Activated naive CD4-positive, alpha-beta T cell treated with anti-CD3 and anti-CD28 coated beads for 36 hours (primary cell): ENCODE results near the gene PCDHB9. TPM values are rescaled to one million over a fixed set of nuclear protein-coding genes. Genes with fewer than 3 reads are reported as not detected.
"Not testable (repeated sequence)": the region's sequence is repeated elsewhere in the genome, so short reads cannot be mapped to it uniquely, and the experiment has no call there.

ENCODE experiments used
- CTCF ChIA-PET: fragments of 350-600 bp; sonication (Branson Sonifier 250); formaldehyde crosslinking; loops from one replicate; lab custom pipeline; 2021; ENCODE audit warnings: antibody characterized with exemption; lab: Charles Lee
- DNase-seq: peaks from one replicate; pipeline ENCODE4 v3.0.0-alpha.2; 2020
- H3K27ac Mint-ChIP-seq: one replicate; pipeline ENCODE4 v1.8.0; 2021; ENCODE audit warnings: mild to moderate bottlenecking, mixed read lengths
- H3K27me3 Mint-ChIP-seq: one replicate; pipeline ENCODE4 v1.8.0; 2021; ENCODE audit warnings: low read depth, mixed read lengths
- H3K36me3 Mint-ChIP-seq: one replicate; pipeline ENCODE4 v1.8.0; 2021; ENCODE audit warnings: low read depth, mixed read lengths
- H3K4me1 Mint-ChIP-seq: one replicate; pipeline ENCODE4 v1.8.0; 2021; ENCODE audit warnings: low read depth, mixed read lengths
- H3K4me3 Mint-ChIP-seq: one replicate; pipeline ENCODE4 v1.8.0; 2021; ENCODE audit warnings: mild to moderate bottlenecking, moderate library complexity, mixed read lengths
- H3K9me3 Mint-ChIP-seq: one replicate; pipeline ENCODE4 v1.8.0; 2021; ENCODE audit warnings: mixed read lengths
- intact Hi-C: fragments of 100-400 bp; cut with micrococcal nuclease; formaldehyde crosslinking; loops from one replicate; pipeline ENCODE4 v1.15.1; 2023
- total RNA-seq, 2 experiments: library from RNA; stranded (reverse); gene quantifications; one replicate each; pipeline ENCODE4 v1.2.3, GENCODE V29; 2021

PCDHB9 gene
- total RNA-seq, 2 experiments from 2014 or later, result not detected

DNA sequence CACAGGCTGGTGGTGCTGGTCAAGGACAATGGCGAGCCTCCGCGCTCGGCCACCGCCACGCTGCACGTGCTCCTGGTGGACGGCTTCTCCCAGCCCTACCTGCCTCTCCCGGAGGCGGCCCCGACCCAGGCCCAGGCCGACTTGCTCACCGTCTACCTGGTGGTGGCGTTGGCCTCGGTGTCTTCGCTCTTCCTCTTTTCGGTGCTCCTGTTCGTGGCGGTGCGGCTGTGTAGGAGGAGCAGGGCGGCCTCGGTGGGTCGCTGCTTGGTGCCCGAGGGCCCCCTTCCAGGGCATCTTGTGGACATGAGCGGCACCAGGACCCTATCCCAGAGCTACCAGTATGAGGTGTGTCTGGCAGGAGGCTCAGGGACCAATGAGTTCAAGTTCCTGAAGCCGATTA is 29.1 kb downstream of the PCDHB9 start:
- H3K4me1 Mint-ChIP-seq, H3K4me3 Mint-ChIP-seq, H3K27ac Mint-ChIP-seq, CTCF ChIA-PET, DNase-seq: not testable (repeated sequence)
- Mint-ChIP-seq H3K27me3 (peaks cover 50% of the 10 kb centered on the region), H3K36me3 (peaks cover 14% of the 10 kb centered on the region), H3K9me3 (peaks cover 29% of the 10 kb centered on the region)
- intact Hi-C loops, result loop anchor here (10.0 kb wide), 1 partner anchor 159 kb away; the partner anchor contains the start of genes PCDHGA6 and PCDHGB3

GRCh38 chr5:141223112-141223783 is 36.3 kb downstream of the PCDHB9 start, which contains the start of gene PCDHB14:
Gene PCDHB14, plus strand, starts transcription at chr5:141223343. Its CDS starts 163 bp downstream, at chr5:141223506.
- Mint-ChIP-seq H3K27ac (no peak within 1 kb of the TSS), H3K36me3 (peaks cover 10% of the 10 kb centered on the region), H3K4me1 (peaks cover 4% of the 10 kb centered on the region), H3K4me3 (no peak within 1 kb of the TSS), H3K27me3 (peaks cover 56% of the 10 kb centered on the region), H3K9me3 (peaks cover 18% of the 10 kb centered on the region)
- intact Hi-C loops, result loop anchor here (10.0 kb wide), 1 partner anchor 332 kb away; no protein-coding TSS in a partner anchor
- CTCF ChIA-PET, result interaction anchor here (0.6 to 1.5 kb wide), 7 partner anchors 14 to 201 kb away, joined by 3 to 5 read pairs (median 4); partner anchors contain the start of gene SLC25A2
- DNase-seq, result no peak

DNA sequence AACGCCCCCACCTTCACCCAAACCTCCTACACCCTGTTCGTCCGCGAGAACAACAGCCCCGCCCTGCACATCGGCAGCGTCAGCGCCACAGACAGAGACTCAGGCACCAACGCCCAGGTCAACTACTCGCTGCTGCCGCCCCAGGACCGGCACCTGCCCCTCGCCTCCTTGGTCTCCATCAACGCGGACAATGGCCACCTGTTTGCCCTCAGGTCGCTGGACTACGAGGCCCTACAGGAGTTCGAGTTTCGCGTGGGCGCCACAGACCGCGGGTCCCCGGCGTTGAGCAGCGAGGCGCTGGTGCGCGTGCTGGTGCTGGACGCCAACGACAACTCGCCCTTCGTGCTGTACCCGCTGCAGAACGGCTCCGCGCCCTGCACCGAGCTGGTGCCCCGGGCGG is 37.9 kb downstream of the PCDHB9 start:
- CTCF ChIA-PET, DNase-seq, H3K27ac Mint-ChIP-seq, H3K9me3 Mint-ChIP-seq, H3K4me3 Mint-ChIP-seq, H3K4me1 Mint-ChIP-seq: not testable (repeated sequence)
- Mint-ChIP-seq H3K36me3 (peaks cover 10% of the 10 kb centered on the region), H3K27me3 (peaks cover 50% of the 10 kb centered on the region)
- intact Hi-C loops, result loop anchor here (10.0 kb wide), 1 partner anchor 330 kb away; no protein-coding TSS in a partner anchor

DNA sequence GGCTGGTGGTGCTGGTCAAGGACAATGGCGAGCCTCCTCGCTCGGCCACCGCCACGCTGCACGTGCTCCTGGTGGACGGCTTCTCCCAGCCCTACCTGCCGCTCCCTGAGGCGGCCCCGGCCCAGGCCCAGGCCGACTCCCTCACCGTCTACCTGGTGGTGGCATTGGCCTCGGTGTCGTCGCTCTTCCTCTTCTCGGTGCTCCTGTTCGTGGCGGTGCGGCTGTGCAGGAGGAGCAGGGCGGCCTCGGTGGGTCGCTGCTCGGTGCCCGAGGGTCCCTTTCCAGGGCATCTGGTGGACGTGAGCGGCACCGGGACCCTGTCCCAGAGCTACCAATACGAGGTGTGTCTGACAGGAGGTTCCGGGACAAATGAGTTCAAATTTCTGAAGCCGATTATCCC is 38.5 kb downstream of the PCDHB9 start:
- H3K4me3 Mint-ChIP-seq, H3K4me1 Mint-ChIP-seq, H3K27ac Mint-ChIP-seq, H3K9me3 Mint-ChIP-seq, DNase-seq, CTCF ChIA-PET: not testable (repeated sequence)
- intact Hi-C loops, result loop anchor here (10.0 kb wide), 1 partner anchor 329 kb away; no protein-coding TSS in a partner anchor
- Mint-ChIP-seq H3K36me3 (peaks cover 10% of the 10 kb centered on the region), H3K27me3 (peaks cover 50% of the 10 kb centered on the region)

DNA sequence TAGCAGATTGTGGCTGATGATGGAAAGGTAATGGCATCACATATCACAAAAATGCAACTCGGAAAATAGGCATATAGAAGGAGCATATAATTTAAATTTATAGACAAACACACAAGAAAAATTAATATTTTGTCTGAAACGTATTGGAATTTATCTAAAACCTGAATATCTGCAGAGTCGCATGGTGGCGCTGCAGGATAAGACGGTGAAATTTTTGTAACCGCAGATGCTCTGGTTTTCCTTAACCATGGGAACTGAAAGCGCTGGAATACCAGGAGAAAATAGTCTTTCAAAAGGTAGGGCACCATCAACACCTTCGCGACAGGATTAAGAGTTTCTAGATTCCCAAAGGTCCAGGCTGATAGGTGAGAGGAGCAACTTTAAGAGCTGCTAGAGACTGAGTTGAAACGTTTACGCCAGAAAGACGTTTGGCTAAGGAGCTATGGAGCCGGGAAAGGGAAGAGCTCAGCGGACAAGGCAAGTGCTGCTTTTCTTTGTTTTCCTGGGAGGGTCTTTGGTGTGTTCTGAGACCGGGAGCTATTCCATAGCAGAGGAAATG is 47.2 kb downstream of the PCDHB9 start:
- no peak overlapping the region for H3K4me3 Mint-ChIP-seq
- peaks cover 31% of the 10 kb centered on the region for H3K9me3 Mint-ChIP-seq
- no peak for DNase-seq
- intact Hi-C loops, result no loop called here
- peaks cover 48% of the 10 kb centered on the region for H3K27me3 Mint-ChIP-seq
- CTCF ChIA-PET, result interaction anchor here (1.1 kb wide), 1 partner anchor 11 kb away, joined by 4 read pairs; the partner anchor contains the start of gene PCDHB15
- H3K27ac Mint-ChIP-seq, result no peak overlapping the region
- no peaks in the 10 kb centered on the region for H3K4me1 Mint-ChIP-seq
- peaks cover 12% of the 10 kb centered on the region for H3K36me3 Mint-ChIP-seq

- H3K27ac Mint-ChIP-seq, H3K4me3 Mint-ChIP-seq, DNase-seq, intact Hi-C loops, H3K4me1 Mint-ChIP-seq, CTCF ChIA-PET: not testable (repeated sequence)
- peaks cover 64% of the 10 kb centered on the region for H3K27me3 Mint-ChIP-seq
- H3K36me3 Mint-ChIP-seq, result peaks cover 22% of the 10 kb centered on the region
- H3K9me3 Mint-ChIP-seq, result peaks cover 41% of the 10 kb centered on the region
These were observed 49.0 kb downstream of the PCDHB9 start for GRCh38 chr5:141235922-141236321.

GRCh38 chr5:141236516-141237313 is 49.8 kb downstream of the PCDHB9 start:
- H3K27ac Mint-ChIP-seq, result no peak overlapping the region
- peaks cover 24% of the 10 kb centered on the region for H3K36me3 Mint-ChIP-seq
- intact Hi-C loops, result no loop called here
- no peak for DNase-seq
- no peaks in the 10 kb centered on the region for H3K4me1 Mint-ChIP-seq
- H3K9me3 Mint-ChIP-seq, result peaks cover 42% of the 10 kb centered on the region
- CTCF ChIA-PET, result interaction anchor here (0.6 to 1.2 kb wide), 3 partner anchors 13 to 135 kb away, joined by 3 to 4 read pairs (median 4); partner anchors contain the start of gene PCDHB14
- no peak overlapping the region for H3K4me3 Mint-ChIP-seq
- H3K27me3 Mint-ChIP-seq, result peaks cover 66% of the 10 kb centered on the region

Other genes with a start within 250 kb of the PCDHB9 start
- gene PCDHAC2, start 220.7 kb upstream of the PCDHB9 start, total RNA-seq, result not detected
- gene PCDHB1, start 135.8 kb upstream of the PCDHB9 start, total RNA-seq, result not detected
- not detected for gene PCDHB2, start 92.5 kb upstream of the PCDHB9 start, total RNA-seq
- gene PCDHB3, start 86.7 kb upstream of the PCDHB9 start, total RNA-seq, result not detected
- gene PCDHB4, start 65.3 kb upstream of the PCDHB9 start, total RNA-seq, result not detected
- gene PCDHB5, start 52.0 kb upstream of the PCDHB9 start, total RNA-seq, result not detected
- not detected for gene PCDHB6, start 37.1 kb upstream of the PCDHB9 start, total RNA-seq
- not detected for gene PCDHB7, start 14.5 kb upstream of the PCDHB9 start, total RNA-seq
- not detected for gene PCDHB8, start 9.4 kb upstream of the PCDHB9 start, total RNA-seq
- gene PCDHB16, start 4.8 kb upstream of the PCDHB9 start, total RNA-seq, result not detected
- not detected for gene PCDHB10, start 5.2 kb downstream of the PCDHB9 start, total RNA-seq
- gene PCDHB11, start 12.5 kb downstream of the PCDHB9 start, total RNA-seq, result not detected
- not detected for gene PCDHB12, start 21.6 kb downstream of the PCDHB9 start, total RNA-seq
- not detected for gene PCDHB13, start 26.8 kb downstream of the PCDHB9 start, total RNA-seq
- gene PCDHB14, start 36.2 kb downstream of the PCDHB9 start, total RNA-seq, result not detected
- gene PCDHB15, start 58.2 kb downstream of the PCDHB9 start, total RNA-seq, result not detected
- not detected for gene SLC25A2, start 116.9 kb downstream of the PCDHB9 start, total RNA-seq
- 10 to 100 TPM; 57.0 to 57.9 TPM for gene TAF7, start 133.6 kb downstream of the PCDHB9 start, total RNA-seq
- not detected for gene PCDHGA1, start 143.4 kb downstream of the PCDHB9 start, total RNA-seq
- not detected for gene PCDHGA2, start 151.6 kb downstream of the PCDHB9 start, total RNA-seq
- gene PCDHGA3, start 156.7 kb downstream of the PCDHB9 start, total RNA-seq, result not detected
- gene PCDHGB1, start 162.9 kb downstream of the PCDHB9 start, total RNA-seq, result not detected
- gene PCDHGA4, start 167.9 kb downstream of the PCDHB9 start, total RNA-seq, result not detected
- not detected for gene PCDHGB2, start 172.8 kb downstream of the PCDHB9 start, total RNA-seq
- under 1 TPM in 1 of 2 experiments, not detected in 1; 0.05 TPM for gene PCDHGA5, start 177.0 kb downstream of the PCDHB9 start, total RNA-seq
- gene PCDHGB3, start 183.1 kb downstream of the PCDHB9 start, total RNA-seq, result under 1 TPM in 1 of 2 experiments, not detected in 1; 0.07 TPM
- gene PCDHGA6, start 186.7 kb downstream of the PCDHB9 start, total RNA-seq, result under 1 TPM; 0.05 to 0.07 TPM
- gene PCDHGA7, start 195.6 kb downstream of the PCDHB9 start, total RNA-seq, result not detected
- not detected for gene PCDHGB4, start 200.5 kb downstream of the PCDHB9 start, total RNA-seq
- not detected for gene PCDHGA8, start 205.5 kb downstream of the PCDHB9 start, total RNA-seq
- gene PCDHGB5, start 210.8 kb downstream of the PCDHB9 start, total RNA-seq, result under 1 TPM in 1 of 2 experiments, not detected in 1; 0.12 TPM
- under 1 TPM in 1 of 2 experiments, not detected in 1; 0.07 TPM for gene PCDHGA9, start 215.6 kb downstream of the PCDHB9 start, total RNA-seq
- gene PCDHGB6, start 220.9 kb downstream of the PCDHB9 start, total RNA-seq, result under 1 TPM in 1 of 2 experiments, not detected in 1; 0.05 TPM
- under 1 TPM in 1 of 2 experiments, not detected in 1; 0.05 TPM for gene PCDHGA10, start 225.8 kb downstream of the PCDHB9 start, total RNA-seq
- not detected for gene PCDHGB7, start 230.5 kb downstream of the PCDHB9 start, total RNA-seq
- under 1 TPM; 0.10 to 0.17 TPM for gene PCDHGA11, start 233.9 kb downstream of the PCDHB9 start, total RNA-seq
- gene PCDHGA12, start 243.3 kb downstream of the PCDHB9 start, total RNA-seq, result not detected